GM19099 (cell line): ENCODE measurements around the gene ANKDD1A.

Experiments used
- POLR2A ChIP-seq: IDR thresholded peaks from 3 replicates; pipeline ENCODE4 v1.6.1; 2011; ENCODE audit warnings: low read depth; ENCODE audit not compliant: insufficient read length; ENCODE audit errors: extremely low read depth

Gene ANKDD1A

DNA sequence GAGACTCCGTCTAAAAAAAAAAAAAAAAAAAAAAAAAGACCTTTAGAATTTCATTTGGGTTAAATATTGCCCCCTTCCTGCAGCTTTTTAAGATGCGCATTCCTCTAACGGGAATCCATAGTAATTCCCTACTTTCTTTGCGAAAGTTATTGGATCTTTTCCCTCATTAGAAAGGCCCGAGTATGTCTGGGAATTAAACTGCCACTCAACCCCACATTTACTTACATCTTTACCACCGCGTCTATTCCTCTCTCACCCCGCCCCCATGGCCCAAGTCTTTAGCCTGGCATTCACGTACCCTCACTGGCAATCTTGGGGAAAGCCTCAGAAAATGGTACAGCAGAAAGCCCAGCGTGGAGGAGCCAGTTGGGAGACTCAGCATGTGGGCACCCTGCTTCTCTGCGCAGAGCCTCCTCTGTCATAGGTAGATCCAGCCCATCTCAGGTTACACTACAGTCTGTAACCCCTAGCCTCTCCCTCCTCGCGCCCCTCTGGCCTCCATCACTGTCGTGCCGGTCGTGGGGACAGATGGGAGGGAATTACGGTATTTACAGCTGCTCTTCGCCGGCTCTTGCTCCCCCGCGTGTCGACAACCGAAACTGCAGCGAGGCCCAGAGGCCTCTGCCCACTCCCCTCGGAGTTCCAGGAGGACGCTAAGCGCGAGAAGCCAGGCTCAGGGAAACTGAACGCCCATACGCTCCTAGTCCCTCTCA is 6.4 kb upstream of the ANKDD1A start:
- TF ChIP-seq POLR2A = no peak

DNA sequence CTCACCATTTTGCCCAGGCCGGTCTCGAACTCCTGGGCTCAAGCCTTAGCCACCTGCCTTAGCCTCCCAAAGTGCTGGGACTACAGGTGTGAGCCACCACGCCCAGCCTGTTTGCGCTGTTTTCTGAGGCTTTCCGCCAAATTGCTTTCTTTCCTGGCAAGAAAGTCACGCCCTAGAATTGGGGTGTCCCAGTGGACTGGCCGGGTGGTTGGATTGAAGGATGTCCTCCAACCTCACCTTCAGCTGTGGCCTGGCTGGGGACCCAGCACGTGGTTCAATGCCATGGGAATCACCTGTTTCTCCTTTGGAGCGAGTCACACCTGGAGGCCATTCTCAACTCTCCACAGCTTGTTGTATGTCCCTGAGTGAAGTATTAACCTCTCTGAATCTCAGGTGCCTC is 5.8 kb upstream of the ANKDD1A start:
- no peak for TF ChIP-seq POLR2A

DNA sequence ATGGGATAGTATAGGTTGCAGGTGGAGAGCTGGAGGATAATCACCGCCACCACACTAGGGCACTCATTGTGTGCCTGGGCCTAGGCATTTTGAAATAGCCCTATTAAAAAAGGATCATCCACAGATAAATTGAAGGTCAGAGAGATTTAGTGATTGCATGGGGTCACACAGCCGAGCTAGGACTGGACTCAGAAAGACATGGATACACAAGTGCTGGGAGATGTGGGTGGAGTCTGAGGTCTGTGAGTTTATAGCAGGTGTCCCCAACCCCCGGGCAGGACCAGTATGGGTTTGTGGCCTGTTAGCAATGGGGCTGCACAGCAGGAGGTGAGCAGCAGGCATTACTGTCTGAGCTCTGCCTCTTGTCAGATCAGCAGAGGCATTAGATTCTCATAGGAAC is 5.3 kb upstream of the ANKDD1A start:
- TF ChIP-seq POLR2A = no peak

DNA sequence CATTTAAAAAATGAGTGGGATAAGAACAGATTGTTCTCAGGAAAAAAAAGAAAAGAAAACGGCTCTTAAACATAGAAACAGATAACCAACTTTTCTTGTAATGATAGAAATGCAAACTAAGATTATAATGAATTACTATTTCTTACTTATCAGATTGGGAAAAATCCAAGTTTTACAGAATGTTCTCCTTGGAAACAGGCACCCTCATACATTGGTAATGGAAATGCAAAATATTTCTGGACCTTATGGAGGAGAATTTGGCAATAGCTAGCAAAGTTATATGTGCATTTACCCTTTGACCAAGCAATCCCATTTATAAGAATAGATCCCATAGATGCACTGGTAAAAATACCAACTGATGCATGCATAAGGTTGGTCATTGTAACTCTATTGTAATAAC is 3.7 kb upstream of the ANKDD1A start:
- no peak for TF ChIP-seq POLR2A

DNA sequence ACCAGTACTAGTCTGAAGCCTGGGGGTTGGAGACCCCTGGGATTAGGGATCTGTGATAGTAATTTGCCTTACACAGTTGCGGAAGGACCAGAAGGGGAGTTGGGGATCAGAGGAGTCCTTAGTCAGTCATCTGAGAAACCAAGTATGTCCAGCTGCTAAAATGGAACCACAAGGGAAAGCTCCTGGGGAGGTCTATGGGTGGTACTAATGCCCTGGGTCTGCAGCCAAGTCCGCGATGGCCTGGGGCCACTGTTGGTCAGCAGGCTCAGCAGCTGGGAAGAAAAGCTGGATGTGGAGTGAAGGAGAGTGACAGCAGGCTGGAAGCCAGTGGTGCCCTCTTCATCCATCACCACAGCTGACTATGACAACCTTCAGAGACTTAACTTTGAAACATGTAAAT is 2.2 kb upstream of the ANKDD1A start:
- TF ChIP-seq POLR2A = no peak

DNA sequence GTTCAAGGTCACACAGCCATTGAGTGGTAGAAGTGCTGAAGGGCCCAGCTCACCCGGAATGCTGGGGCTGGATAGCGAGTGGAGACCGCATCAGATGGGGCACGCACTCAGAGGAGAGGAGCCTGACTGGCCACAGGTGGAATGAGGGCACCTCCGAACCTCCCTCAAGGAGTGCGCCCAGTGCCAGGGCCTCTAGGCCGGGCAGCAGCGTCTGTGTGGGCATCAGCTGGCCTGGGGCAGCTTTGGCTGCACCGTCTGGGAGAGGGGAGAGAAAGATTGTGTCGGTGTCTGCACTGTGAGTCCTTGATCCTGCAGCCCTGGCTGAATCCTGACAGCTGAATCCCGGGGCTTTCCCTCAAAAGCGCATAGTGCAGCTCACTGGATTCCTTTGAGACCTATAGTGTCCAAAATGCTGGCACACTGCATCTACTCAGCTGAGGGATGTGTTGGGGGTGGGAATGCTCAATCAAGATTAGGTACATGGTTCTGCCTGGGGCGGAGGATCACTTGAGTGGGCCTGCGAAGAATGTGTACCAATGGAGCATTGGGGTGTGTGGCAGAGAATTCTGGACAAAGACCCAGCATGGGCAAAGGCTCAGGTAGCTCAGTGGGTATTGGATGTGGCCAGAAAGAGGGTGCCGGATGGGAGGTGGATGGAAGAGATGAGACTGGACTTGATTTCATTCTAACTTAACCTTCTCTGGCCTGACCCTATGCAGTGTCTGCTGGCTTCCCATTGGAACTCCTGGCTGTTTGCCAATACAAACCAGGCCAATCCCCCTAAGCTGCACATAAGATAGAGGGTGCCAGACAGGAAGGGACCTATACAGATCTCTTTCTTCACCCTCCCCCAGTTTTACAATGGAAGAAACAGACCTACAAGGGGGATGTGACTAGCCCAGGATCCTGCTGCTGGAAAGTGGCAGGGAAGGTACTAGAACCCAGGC is 950 bp downstream of the ANKDD1A start:
- no peak for TF ChIP-seq POLR2A

DNA sequence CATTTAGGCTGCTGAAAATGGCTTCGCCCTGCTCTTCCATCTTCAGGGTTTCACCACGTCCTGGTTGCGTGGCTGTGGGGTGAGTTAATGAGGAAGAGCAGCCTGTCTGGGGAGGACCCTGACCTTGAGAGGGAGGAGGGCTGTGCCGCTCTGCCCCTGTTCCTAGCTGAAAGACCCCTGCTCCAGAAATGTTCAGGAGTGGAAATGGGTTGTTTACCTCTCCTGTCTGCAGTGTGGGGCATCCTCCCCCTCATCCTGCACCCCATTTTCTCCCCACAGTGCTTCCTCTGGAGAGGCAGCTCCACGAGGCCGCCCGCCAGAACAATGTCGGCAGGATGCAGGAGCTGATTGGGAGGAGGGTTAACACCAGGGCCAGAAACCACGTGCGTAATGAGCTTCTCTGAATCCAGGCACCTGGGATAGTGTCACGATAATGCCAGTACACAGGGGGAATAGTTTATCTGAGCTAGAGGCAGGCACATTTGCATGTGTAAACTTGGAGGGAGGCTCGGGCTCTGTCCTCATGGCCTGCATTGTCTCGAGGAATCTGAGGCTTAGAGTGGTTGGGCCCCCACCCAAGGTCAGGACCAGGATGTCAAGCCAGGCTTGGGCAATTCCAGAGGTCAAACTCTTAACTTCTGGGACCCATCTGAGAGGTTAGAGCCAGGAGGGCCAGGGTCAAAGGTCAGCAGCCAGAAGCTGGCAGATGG is 4.0 kb downstream of the ANKDD1A start:
- no peak for TF ChIP-seq POLR2A

DNA sequence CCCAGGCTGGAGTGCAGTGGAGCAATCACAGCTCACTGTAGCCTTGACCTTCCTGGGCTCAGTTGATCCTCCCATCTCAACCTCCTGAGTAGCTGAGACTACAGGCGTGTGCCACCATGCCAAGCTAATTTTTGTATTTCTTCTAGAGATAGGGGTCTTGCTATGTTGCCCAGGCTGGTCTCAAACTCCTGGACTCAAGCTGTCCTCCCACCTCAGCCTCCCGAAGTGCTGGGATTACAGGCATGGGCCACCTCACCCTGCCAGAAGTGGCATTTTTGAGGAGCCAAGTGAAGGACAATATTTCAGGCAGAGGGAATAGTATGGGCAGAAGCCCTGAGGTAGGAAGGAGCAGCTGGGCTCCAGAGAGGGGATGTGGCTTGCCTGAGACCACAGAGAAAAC is 4.7 kb downstream of the ANKDD1A start:
- no peak for TF ChIP-seq POLR2A

DNA sequence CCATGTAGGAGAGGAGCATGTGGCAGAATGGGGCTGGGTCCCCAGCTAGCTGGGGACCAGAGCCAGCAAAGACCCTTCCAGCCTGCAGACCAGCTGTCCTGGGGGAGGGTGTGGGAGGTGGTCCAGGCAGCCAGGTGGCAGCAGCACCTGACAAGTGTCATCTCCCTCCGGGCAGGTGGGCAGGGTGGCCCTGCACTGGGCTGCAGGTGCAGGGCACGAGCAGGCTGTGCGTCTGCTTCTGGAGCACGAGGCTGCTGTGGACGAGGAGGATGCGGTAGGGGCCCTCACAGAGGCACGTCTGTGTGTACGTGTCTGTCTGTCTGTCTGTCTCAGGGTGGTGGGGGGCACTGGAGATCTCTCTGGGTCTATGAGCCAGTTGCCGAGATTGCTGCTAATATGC is 5.5 kb downstream of the ANKDD1A start:
- no peak for TF ChIP-seq POLR2A

DNA sequence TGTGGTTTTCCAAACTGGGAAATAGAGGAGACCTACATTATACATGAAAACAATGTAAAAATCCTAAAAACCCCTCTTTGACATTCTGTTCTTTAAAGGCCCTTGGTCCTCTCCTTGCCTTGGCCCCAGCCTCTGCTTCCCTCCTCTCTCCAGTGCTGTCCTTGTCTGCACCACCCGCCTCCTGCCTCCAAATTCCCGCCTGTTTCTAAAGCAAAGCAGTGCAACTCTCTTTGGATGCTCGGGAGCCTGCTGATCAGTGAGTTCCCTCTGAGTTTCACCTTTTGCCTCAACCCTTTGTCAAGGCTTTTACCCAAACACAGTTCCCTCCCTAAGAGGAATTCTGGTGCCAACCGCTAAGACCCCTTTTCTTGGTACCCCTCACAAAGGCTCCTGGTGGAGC is 8.0 kb downstream of the ANKDD1A start:
- no peak for TF ChIP-seq POLR2A

DNA sequence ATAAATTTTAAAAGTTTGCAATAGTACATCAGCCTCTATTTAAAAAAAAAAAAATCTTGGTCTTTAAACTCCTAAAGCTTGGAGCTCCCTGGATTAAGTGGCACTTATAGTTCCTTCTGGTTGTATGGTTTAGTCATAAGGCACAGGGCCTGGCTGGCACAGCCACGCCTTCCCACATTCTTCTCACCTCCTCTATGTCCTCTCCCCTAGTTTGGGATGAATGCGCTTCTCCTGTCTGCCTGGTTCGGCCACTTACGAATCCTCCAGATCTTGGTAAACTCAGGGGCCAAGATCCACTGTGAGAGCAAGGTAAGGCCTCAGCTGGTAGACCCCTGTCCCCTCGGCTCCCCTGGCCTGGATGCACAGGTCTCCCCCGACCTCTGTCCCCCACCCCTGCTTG is 10.0 kb downstream of the ANKDD1A start:
- no peak for TF ChIP-seq POLR2A

DNA sequence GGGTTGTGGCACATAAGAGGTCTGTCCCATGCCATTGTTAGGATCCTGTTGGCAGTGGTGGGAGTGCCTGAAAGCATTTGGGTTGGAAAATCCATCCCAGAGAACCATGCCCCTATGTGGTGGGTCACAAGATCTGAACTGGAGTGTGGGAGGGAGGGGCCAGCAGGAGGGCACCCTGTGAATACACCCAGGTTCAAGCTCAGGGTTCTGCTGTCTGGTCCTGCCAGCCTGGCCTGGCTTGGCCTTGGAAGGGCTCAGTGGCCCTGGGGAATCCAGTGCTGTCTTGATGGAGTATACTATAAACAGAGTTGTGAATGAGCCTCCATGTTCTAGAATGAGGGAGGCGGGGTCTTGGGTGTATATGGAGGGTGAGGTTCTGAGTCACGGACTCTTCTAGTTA is 11.8 kb downstream of the ANKDD1A start:
- no peak for TF ChIP-seq POLR2A

DNA sequence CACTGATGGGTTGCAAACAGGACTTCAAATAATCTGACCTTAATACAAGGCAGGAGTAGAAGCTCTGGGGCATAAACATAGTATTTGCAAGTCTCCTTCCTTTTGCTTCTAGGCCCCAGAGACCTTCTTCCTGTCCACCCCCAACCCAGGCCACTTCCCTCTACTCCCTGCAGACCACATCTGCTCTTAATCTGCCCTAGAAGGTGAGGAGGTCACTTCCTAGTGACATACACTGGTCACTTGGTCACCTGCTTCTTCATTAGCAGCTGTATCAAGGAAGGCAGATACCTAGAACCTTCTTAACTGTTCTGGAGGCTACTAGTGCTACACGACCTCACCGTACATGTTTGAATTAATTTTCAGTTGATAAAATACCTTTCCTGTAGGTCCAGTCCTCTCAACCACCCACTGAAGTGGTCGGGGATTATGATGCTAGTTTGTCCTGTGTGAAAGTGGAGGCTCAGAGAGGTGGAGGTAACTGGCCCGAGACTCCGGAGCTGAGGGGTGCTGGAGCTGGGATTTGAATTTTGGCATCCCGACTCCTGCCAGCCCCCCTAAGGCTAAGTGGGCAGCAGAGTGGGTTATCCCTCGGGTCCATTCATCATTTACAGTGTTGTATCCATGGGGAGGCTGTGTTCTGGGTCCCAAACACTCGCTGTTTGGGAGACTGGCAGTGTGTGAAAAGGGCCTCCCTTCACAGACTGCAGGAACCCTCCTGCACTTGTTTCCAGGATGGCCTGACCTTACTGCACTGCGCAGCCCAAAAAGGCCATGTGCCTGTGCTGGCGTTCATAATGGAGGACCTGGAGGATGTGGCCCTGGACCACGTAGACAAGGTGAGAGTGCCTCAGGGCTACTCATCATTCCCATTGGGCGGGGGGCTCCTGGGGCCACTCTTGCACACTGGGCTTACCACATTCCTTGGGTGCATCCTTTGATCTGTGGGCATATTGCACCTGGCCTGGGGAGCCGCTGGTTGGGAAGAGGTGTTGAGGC is 13.9 kb downstream of the ANKDD1A start:
- no peak for TF ChIP-seq POLR2A

DNA sequence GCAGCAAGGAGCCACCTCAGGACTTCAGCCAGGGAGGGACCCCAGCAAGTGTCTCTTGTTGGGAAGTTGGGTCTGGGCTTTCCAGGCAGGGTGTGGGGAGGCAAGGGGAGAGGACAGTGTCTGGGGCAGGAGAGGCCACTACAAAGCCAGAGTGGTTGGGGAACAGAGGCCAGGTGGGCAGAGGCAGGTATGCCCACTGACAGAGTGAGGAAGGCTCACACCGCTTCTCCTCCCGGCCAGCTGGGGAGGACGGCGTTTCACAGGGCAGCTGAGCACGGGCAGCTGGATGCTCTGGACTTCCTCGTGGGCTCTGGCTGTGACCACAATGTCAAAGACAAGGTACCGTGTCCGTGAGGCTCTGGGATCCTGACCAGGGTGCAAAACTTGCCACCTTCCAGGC is 15.0 kb downstream of the ANKDD1A start:
- no peak for TF ChIP-seq POLR2A
